PC-9 (cell line): ENCODE measurements around the gene KNCN.

ENCODE experiments used
- EZH2 ChIP-seq: fragments of 200-600 bp; sonication (generic); IDR thresholded peaks from 2 replicates; pipeline ENCODE4 v1.8.0; 2017; ENCODE audit warnings: antibody characterized with exemption, low read depth
- TF ChIP-seq, protein P1 (sequence below): fragments of 200-600 bp; sonication (generic); conservative IDR thresholded peaks from 2 replicates; pipeline ENCODE4 v1.6.1; 2017; ENCODE audit warnings: mixed run types, antibody characterized with exemption, mild to moderate bottlenecking, moderate library complexity

- TF ChIP-seq, protein P1, sequence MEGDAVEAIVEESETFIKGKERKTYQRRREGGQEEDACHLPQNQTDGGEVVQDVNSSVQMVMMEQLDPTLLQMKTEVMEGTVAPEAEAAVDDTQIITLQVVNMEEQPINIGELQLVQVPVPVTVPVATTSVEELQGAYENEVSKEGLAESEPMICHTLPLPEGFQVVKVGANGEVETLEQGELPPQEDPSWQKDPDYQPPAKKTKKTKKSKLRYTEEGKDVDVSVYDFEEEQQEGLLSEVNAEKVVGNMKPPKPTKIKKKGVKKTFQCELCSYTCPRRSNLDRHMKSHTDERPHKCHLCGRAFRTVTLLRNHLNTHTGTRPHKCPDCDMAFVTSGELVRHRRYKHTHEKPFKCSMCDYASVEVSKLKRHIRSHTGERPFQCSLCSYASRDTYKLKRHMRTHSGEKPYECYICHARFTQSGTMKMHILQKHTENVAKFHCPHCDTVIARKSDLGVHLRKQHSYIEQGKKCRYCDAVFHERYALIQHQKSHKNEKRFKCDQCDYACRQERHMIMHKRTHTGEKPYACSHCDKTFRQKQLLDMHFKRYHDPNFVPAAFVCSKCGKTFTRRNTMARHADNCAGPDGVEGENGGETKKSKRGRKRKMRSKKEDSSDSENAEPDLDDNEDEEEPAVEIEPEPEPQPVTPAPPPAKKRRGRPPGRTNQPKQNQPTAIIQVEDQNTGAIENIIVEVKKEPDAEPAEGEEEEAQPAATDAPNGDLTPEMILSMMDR: no peak
- TF ChIP-seq EZH2: no peak
Observed at GRCh38 chr1:46575300-46575699, 23.9 kb upstream of the KNCN start.
